Panc1 (cell line): ENCODE data around the gene NHS.

ENCODE experiments used
- CTCF ChIP-seq: fragments of 450-650 bp; IDR thresholded peaks from 2 replicates; pipeline ENCODE4 v1.5.1; 2017; ENCODE audit warnings: mild to moderate bottlenecking
- POLR2AphosphoS5 ChIP-seq: IDR thresholded peaks from 2 replicates; pipeline ENCODE4 v1.6.1; 2012; ENCODE audit warnings: mild to moderate bottlenecking, low read depth, low read length, moderate library complexity
- REST ChIP-seq, 2 experiments: IDR thresholded peaks; 2 replicates each; pipeline ENCODE4 v1.6.1; 2011 to 2012; ENCODE audit warnings: low read depth in 2 of 2, control low read depth in 1 of 2, low read length in 1 of 2, mild to moderate bottlenecking in 1 of 2, moderate library complexity in 1 of 2; ENCODE audit not compliant: insufficient read depth in 1 of 2

GRCh38 chrX:17485391-17485790 lies 110.4 kb downstream of the NHS start:
- TF ChIP-seq POLR2AphosphoS5 (no peak), CTCF (no peak), REST (IDR thresholded peaks at IDR 0.05; ENCODE audit: insufficient read depth in 1 of 2, low read depth in 2 of 2, low read length in 1 of 2) (no peak)
